ENCODE data around the gene AOAH. TPM values are rescaled to one million over a fixed set of nuclear protein-coding genes. Genes with fewer than 3 reads are reported as not detected.

AOAH gene
- 3.6 TPM for total RNA-seq

GRCh38 chr7:36723951-36724664, at the start of gene AOAH:
AOAH (minus strand) TSS chr7:36724494; CDS start chr7:36724148, 346 bp downstream.
- no peak for DNase-seq

GRCh38 chr7:36766451-36766850, 42.2 kb upstream of the AOAH start:
- DNase-seq, result no peak

DNA sequence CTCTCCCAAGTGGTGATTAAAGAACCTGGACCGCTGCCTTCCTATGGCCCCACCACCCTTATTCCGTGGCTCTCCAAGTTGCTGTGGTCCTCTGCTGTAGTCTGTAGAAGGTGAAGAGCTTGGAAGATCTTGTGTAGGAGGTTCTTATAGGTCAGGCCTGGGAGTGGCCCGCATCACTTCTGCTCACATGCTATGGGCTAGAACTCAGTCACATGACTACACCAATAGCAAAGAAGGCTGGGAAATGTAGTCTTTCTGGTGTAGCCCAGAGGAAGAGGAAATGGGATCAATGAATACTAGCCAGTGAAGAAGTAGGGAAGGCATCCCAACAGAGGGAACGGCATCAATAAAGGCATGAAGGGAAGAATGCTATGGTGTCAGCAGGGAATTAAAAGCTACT, 41.3 kb upstream of the AOAH start:
- no peak for DNase-seq

DNA sequence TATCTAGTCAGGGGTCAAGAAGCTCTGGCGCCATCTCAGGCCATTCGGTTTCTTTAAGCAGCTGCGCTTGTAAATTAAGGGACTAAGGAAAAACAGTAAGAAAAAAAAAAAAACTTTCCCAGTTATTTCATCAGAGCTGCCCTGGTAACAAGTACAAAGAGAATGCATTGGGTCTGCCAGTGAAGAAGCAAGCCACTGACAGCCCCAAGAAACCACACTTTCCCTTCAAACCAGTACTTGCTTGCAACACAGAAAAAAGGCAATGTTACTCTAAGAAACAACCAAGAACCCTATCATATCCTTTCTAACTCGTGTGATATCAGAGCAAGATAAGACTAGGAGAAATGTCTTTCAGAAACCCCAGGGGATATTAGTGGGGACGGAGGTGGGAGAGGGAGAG, 40.6 kb upstream of the AOAH start:
- DNase-seq, result no peak

DNA sequence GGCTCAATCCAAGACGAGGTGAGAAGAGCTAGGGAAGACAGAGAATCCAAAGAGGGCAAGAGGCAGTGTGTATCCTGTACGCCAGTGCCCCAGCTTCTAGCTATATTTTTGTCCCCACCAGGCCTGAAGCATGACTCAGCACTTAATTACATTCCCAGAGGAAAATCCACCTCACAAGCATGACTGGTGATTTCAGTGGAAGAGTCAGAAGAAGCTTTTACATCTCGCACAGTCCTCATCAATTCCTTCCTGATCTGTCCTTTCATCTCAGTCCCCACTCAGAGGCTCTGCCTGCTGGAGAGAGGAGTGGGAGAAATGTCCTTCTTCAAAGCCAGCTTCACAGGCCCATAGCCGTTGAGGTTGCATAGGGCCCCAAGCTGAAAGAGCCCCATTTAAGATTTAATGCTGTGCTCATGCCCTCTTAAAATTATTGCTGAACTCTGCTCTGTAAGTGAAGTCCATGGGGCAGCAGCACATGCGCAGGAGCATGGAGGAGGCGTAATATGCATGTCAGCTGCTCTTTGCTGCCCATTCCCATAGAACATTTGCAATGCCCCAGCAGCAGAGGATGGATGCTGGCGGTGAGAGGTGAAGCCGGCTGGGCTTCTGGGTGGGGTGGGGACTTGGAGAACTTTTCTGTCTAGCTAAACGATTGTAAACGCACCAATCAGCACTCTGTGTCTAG, 39.0 kb upstream of the AOAH start:
- DNase-seq, result no peak

GRCh38 chr7:36762394-36762793, 38.1 kb upstream of the AOAH start:
- DNase-seq, result no peak

DNA sequence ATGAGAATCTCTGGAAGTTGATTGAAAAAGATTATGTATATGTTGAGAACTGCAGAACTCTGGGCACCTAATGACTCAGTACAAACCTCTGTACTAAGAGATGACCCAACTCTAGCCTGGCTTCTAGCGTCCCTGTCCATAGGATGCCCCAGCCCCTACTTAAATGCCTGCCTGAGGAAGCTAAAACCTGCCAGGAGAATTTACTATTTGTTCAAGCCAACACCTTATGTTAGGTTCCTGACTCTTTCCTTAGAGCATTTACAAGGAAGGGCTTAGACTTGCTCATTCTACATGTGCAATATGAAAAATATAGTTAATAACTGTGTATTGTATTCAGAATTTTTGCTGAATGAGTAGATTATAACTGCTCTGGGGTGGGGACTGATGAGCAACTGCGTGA, 37.5 kb upstream of the AOAH start:
- no peak for DNase-seq

DNA sequence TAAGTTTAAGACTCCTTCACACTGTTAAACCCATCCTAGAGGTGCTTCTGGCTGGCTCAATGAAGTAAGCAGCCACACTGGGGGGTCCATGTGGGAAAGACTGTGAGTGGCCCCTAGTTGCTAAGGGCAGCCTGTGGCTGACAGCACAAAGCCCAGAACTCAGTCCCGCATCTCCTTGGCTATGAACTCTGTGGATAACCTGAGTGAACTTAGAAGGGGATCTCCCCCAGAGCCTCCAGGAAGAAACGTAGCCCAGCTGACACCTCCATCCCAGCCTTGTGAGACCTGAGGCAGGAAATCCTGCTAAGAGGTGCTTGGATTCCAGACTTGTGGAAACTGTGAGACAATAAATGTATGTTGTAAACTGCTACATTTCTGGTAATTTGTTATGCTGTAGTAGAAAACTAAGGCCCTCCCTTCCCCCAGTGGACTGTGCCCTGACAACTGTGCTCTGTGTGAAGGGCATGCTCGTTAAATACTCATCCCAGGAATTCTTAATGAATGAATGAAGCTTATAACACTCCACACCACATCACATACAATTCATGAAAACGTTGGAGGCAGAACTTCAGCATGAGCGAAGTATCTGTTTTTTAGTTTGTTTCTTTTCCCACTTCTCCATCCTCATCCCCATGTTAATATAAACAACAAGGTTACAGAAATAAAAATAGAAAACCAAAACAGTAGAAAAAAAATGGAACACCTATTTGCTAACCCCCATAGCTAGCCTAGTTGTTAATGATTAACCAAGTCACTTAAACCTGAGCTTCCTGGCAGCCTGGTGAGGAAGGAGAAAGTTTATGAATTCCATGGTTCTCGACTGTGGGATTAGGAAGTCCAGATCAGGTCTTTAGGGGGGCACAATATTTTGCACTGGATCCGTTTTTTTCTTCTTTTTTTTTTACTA, 36.8 kb upstream of the AOAH start:
- no peak for DNase-seq

DNA sequence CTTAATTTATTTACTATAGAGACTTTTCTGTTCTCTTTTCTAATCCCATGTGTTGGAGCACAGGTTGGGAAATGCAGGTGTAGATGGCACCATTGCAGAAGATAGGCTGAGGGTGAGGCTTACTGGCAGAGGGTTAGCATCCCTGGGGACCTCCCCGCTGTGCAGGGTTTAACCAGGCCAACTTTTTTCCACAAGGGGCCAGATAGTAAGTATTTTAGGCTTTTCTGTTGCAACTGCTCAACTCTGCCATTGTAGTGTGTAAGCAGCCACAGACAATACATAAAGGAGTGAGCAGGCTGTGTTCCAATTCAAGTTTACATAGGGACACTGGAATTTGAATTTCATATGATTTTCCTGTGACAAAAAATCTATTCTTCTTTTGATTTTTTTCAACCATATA, 34.6 kb upstream of the AOAH start:
- DNase-seq, result no peak

DNA sequence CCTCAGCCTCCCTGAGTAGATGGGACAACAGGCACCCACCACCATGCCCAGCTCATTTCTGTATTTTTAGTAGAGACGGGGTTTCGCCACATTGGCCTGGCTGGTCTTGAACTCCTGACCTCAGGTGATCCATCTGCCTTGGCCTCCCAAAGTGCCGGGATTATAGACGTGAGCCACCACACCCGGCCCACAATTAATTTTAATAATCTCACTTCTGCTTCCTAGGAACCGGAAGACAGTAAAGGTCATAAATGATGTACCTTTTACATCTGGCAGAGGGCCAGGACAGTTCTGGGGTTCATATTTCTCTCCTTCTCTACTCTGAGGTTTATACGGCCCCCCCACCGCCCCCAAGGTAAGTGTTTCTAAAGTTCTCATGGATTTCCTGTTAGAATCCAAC, 31.2 kb upstream of the AOAH start:
- no peak for DNase-seq

GRCh38 chr7:36752026-36752711, 27.9 kb upstream of the AOAH start:
- DNase-seq, result no peak

DNA sequence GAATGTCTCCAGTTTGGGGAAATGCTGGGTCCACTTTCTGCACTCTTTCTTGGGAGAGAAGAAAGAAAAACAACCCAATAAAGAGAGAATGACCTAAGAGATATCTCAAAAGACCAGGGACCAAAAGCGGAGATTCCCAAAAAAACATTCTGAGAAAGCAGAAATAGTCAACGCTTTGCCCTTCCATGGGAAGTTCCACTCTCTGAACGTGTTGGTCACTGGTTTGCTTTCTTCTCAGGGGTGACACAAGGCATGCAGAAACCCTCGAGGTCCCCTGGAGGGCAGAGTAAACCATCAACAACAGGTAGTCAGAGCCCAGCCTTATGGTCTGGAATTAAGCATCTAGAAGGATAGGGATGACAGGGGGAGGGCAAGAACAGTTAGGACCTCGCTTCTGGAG, 26.2 kb upstream of the AOAH start:
- DNase-seq, result no peak

DNA sequence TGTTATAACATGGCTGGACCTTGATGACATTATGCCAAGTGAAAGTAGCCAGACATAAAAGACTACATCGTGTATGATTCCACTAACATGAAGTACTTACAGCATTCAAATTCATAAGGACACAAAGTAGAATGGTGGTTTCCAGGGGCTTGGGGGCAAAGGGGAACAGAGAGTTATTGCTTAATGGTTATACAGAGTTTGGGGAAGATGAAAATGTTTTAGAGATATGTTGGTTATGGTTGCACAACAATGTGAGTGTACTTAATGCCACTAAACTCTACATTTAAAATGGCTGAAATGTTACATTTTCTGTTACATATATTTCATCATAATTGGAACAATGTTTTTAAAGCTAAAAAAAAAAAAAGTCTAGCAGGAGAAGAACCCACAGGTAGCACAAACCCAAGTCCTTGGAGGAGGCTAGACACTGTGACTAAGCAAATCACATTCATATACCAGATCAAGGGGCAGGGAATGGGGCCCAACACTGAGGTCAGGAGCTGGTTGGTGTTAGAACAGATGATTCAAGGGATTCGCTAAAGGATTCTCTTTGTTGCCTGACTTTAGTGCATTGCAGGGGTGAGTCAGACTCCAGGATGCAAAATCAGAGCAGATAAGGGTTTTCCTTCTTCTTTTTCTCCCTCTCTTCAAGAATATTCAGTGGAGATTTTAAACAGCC, 25.1 kb upstream of the AOAH start:
- no peak for DNase-seq

DNA sequence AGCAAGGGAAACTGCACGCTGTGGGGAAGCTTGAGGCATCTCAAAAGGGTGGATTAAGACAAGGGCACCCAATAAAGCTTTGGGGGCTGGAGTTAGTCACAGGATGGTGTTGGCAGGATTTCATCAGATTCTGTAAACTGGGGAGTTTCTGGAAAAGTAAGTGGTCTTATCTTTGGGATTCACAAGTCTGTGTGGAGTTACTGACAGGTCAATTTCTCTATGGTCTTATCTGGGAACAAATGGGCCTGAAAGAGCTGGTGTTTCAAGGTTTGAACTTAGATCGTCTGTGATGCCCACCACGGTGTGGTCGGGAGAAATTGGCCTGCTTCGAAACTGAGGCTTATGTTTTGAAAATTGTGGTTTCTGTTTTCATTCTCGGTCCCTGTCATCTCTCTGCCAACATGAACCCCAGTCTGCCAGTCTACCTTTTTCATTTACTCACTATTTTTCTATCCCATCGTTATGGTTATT, 23.8 kb upstream of the AOAH start:
- no peak for DNase-seq

DNA sequence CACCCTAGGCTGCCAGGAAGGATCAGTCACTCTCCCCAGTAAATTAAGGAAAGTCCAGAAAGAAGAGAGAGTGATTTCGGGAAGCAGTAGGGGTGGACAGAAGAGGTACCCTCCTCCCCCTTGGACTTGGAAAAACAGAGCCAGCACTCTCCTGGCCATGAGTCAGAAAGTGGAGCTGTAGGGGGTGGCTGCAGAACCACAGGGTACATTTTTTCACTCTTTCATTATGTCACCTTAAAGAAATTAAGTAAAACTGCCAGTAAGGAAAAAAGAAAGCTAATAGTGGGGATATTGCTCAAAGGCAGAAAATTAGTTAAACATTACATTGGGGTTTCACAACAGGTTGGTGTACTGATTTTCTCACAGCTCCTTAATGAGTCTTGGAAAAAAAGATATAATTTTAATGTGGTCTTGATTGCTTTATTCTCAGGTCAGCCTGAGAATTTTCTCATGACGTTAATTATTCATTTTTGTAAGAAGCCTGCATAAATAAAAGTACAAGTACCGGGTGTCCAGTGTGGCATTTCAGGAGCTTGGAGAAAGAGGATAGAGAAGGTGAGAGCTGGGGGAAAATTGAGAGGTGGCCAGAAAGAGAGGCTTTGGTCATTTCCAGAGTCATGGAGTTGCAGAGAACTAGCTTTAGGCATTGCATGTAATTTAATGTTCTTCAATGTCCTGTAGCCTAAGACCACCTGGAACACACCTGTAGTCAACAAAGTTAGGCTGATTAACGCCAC, 23.2 kb upstream of the AOAH start:
- DNase-seq, result no peak

DNA sequence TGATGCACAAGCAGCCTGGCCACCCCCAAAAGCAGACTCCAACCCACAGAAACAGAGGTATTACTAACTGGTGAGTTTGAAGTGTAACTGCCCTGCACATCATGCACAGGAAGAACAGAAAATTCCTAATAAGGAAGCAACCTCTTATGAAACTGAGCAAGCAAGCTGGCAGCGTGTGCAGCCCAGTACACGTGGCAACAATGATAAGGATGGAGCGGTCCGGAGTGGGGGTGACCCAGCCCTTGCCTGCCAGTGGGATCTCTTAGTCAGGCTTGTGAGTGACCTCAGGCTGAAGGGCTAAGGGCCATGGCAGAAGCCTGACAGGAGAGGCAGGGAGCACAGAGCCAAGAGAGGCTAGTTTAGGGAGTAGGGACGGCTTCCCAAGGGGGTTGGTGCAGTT, 22.1 kb upstream of the AOAH start:
- DNase-seq, result no peak

DNA sequence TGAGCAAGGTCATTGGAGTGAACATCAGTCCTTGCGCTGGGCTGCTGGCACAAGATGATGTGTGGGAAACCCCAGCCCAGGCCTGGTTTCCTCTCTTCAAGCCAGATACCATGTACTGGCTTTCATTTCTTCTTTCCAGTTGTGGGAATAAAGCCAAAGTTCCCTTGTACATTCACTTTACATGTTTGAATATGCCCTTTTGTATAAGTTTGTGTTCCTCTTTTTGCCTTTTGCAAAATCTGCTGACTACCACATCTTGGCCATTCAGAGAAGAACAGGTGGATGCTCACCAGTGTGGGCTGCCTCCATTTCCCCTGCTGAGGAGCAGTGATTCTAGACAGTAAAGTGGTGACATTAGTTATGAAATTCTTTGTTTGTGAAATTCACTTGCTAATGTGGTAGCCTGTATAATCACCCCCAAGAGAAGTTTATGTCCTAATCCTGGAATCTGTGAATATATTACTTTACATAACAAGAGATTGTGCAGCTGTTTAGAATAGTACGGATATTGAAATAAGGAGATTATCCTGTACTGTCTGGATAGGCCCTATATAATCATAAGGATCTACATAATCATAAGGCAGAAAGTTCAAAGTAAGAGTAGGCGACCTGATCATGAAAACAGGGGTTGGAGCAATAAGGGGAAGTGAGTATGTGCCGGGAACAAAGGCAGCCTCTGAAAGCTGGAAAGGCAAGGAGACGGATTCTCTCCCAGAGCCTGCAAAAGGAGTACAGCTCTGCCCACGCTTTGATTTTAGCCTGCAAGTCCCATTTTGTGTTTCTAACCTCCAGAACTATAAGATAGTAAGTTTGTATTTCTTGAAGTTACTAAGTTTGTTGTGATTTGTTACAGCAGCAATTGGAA, 18.8 kb upstream of the AOAH start:
- DNase-seq, result no peak

GRCh38 chr7:36741866-36742265, 17.6 kb upstream of the AOAH start:
- DNase-seq, result no peak

DNA sequence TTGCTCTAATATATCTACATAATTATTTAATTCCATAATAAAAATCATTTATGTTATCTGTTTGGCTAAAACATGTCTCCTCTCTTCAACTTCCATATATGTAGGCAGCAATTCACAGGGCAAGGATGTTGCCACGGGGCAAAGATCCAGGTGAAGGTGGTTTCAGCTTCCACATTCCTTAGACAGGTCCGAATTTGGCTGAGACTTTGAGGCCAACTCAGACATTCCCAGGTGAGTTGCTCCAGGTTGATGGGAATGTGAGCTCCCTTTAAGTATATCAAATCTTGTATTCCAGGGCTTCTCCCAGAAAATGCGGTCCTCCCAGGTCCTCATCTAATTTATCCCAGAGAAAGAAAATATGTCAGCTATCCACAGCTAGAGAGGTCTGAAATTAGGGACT, 15.1 kb upstream of the AOAH start:
- DNase-seq, result no peak

- DNase-seq, result no peak
Measured at GRCh38 chr7:36736899-36737211, 12.6 kb upstream of the AOAH start.

Data from occipital lobe (tissue), 2 donors.